Measurements from ENCODE around the gene PLPP1.

Gene PLPP1

GRCh38 chr5:55416306-55416705, 118.5 kb downstream of the PLPP1 start:
- in situ Hi-C loops (cut with MboI; ENCODE audit: low sequenced_read_pairs), result no loop called here
- peaks cover 34% of the 10 kb centered on the region for H3K36me3 ChIP-seq (replicated peaks)

GRCh38 chr5:55415071-55415470, 119.7 kb downstream of the PLPP1 start:
- Histone ChIP-seq H3K27me3 (ENCODE audit: low read depth) (no peaks in the 10 kb centered on the region), H3K4me3 (no peak overlapping the region), H3K36me3 (replicated peaks) (peaks cover 31% of the 10 kb centered on the region), H3K9me3 (no peaks in the 10 kb centered on the region), H3K4me1 (peaks cover 9% of the 10 kb centered on the region)
- DNase-seq (ENCODE audit: low spot score in 2 of 2), result no peak
- in situ Hi-C loops (cut with MboI; ENCODE audit: low sequenced_read_pairs), result no loop called here

More at GRCh38 chr5:55416306-55416705, 118.5 kb downstream of the PLPP1 start:
- no peaks in the 10 kb centered on the region for H3K27me3 ChIP-seq (ENCODE audit: low read depth)
- no peak for DNase-seq (ENCODE audit: low spot score in 2 of 2)
- no peak overlapping the region for H3K4me3 ChIP-seq
- no peaks in the 10 kb centered on the region for H3K9me3 ChIP-seq
- H3K4me1 ChIP-seq, result peaks cover 9% of the 10 kb centered on the region

- Histone ChIP-seq H3K36me3 (replicated peaks) (peaks cover 23% of the 10 kb centered on the region), H3K4me3 (no peak overlapping the region), H3K4me1 (peaks cover 5% of the 10 kb centered on the region), H3K9me3 (no peaks in the 10 kb centered on the region), H3K27me3 (ENCODE audit: low read depth) (no peaks in the 10 kb centered on the region)
- in situ Hi-C loops (cut with MboI; ENCODE audit: low sequenced_read_pairs), result no loop called here
- no peak for DNase-seq (ENCODE audit: low spot score in 2 of 2)
Measured at GRCh38 chr5:55413644-55414043, 121.1 kb downstream of the PLPP1 start.

- Histone ChIP-seq H3K36me3 (replicated peaks) (peaks cover 21% of the 10 kb centered on the region), H3K4me3 (no peak overlapping the region), H3K9me3 (no peaks in the 10 kb centered on the region), H3K27me3 (ENCODE audit: low read depth) (no peaks in the 10 kb centered on the region), H3K4me1 (peaks cover 5% of the 10 kb centered on the region)
- in situ Hi-C loops (cut with MboI; ENCODE audit: low sequenced_read_pairs), result no loop called here
- no peak for DNase-seq (ENCODE audit: low spot score in 2 of 2)
Measured at GRCh38 chr5:55411876-55412275, 122.9 kb downstream of the PLPP1 start.

- Histone ChIP-seq H3K36me3 (replicated peaks) (peaks cover 30% of the 10 kb centered on the region), H3K4me3 (no peak overlapping the region), H3K27me3 (ENCODE audit: low read depth) (no peaks in the 10 kb centered on the region), H3K9me3 (no peaks in the 10 kb centered on the region), H3K4me1 (peaks cover 5% of the 10 kb centered on the region)
- in situ Hi-C loops (cut with MboI; ENCODE audit: low sequenced_read_pairs), result no loop called here
- no peak for DNase-seq (ENCODE audit: low spot score in 2 of 2)
Measured at GRCh38 chr5:55410845-55411244, 123.9 kb downstream of the PLPP1 start.

GRCh38 chr5:55409775-55410174, 125.0 kb downstream of the PLPP1 start:
- Histone ChIP-seq H3K27me3 (ENCODE audit: low read depth) (no peaks in the 10 kb centered on the region), H3K4me1 (no peaks in the 10 kb centered on the region), H3K9me3 (no peaks in the 10 kb centered on the region), H3K36me3 (replicated peaks) (peaks cover 34% of the 10 kb centered on the region), H3K4me3 (no peak overlapping the region)
- in situ Hi-C loops (cut with MboI; ENCODE audit: low sequenced_read_pairs), result no loop called here
- DNase-seq (ENCODE audit: low spot score in 2 of 2), result no peak

- no peak for DNase-seq (ENCODE audit: low spot score in 2 of 2)
- H3K4me1 ChIP-seq, result no peaks in the 10 kb centered on the region
- H3K9me3 ChIP-seq, result no peaks in the 10 kb centered on the region
- H3K4me3 ChIP-seq, result no peak overlapping the region
- in situ Hi-C loops (cut with MboI; ENCODE audit: low sequenced_read_pairs), result no loop called here
- no peaks in the 10 kb centered on the region for H3K27me3 ChIP-seq (ENCODE audit: low read depth)
- H3K36me3 ChIP-seq (replicated peaks), result peaks cover 30% of the 10 kb centered on the region
Measured at GRCh38 chr5:55407984-55408383, 126.8 kb downstream of the PLPP1 start.

GRCh38 chr5:55407059-55407684, 127.6 kb downstream of the PLPP1 start:
- no peaks in the 10 kb centered on the region for H3K4me1 ChIP-seq
- no peak overlapping the region for H3K4me3 ChIP-seq
- DNase-seq (ENCODE audit: low spot score in 2 of 2), result peak; percentile 39 to 43
- in situ Hi-C loops (cut with MboI; ENCODE audit: low sequenced_read_pairs), result no loop called here
- peaks cover 31% of the 10 kb centered on the region for H3K36me3 ChIP-seq (replicated peaks)
- H3K27me3 ChIP-seq (ENCODE audit: low read depth), result no peaks in the 10 kb centered on the region
- H3K9me3 ChIP-seq, result no peaks in the 10 kb centered on the region

GRCh38 chr5:55406292-55406691, 128.5 kb downstream of the PLPP1 start:
- in situ Hi-C loops (cut with MboI; ENCODE audit: low sequenced_read_pairs), result no loop called here
- H3K27me3 ChIP-seq (ENCODE audit: low read depth), result no peaks in the 10 kb centered on the region
- H3K9me3 ChIP-seq, result no peaks in the 10 kb centered on the region
- no peak for DNase-seq (ENCODE audit: low spot score in 2 of 2)
- H3K4me3 ChIP-seq, result no peak overlapping the region
- no peaks in the 10 kb centered on the region for H3K4me1 ChIP-seq
- peaks cover 34% of the 10 kb centered on the region for H3K36me3 ChIP-seq (replicated peaks)

- H3K9me3 ChIP-seq, result no peaks in the 10 kb centered on the region
- no peak overlapping the region for H3K4me3 ChIP-seq
- H3K36me3 ChIP-seq (replicated peaks), result peaks cover 50% of the 10 kb centered on the region
- H3K4me1 ChIP-seq, result no peaks in the 10 kb centered on the region
- H3K27me3 ChIP-seq (ENCODE audit: low read depth), result no peaks in the 10 kb centered on the region
- in situ Hi-C loops (cut with MboI; ENCODE audit: low sequenced_read_pairs), result no loop called here
- DNase-seq (ENCODE audit: low spot score in 2 of 2), result no peak
Measured at GRCh38 chr5:55402199-55402598, 132.6 kb downstream of the PLPP1 start.

- H3K9me3 ChIP-seq, result no peaks in the 10 kb centered on the region
- no peak for DNase-seq (ENCODE audit: low spot score in 2 of 2)
- H3K4me1 ChIP-seq, result no peaks in the 10 kb centered on the region
- H3K36me3 ChIP-seq (replicated peaks), result peaks cover 40% of the 10 kb centered on the region
- in situ Hi-C loops (cut with MboI; ENCODE audit: low sequenced_read_pairs), result no loop called here
- H3K4me3 ChIP-seq, result no peak overlapping the region
- H3K27me3 ChIP-seq (ENCODE audit: low read depth), result no peaks in the 10 kb centered on the region
Measured at GRCh38 chr5:55393501-55394175, 141.1 kb downstream of the PLPP1 start.

- DNase-seq (ENCODE audit: low spot score in 2 of 2), result no peak
- in situ Hi-C loops (cut with MboI; ENCODE audit: low sequenced_read_pairs), result no loop called here
- Histone ChIP-seq H3K27me3 (ENCODE audit: low read depth) (no peaks in the 10 kb centered on the region), H3K4me1 (no peaks in the 10 kb centered on the region), H3K36me3 (replicated peaks) (peaks cover 41% of the 10 kb centered on the region), H3K9me3 (no peaks in the 10 kb centered on the region), H3K4me3 (no peak overlapping the region)
Measured at GRCh38 chr5:55392669-55393068, 142.1 kb downstream of the PLPP1 start.

- in situ Hi-C loops (cut with MboI; ENCODE audit: low sequenced_read_pairs), result no loop called here
- H3K4me3 ChIP-seq, result no peak overlapping the region
- no peaks in the 10 kb centered on the region for H3K27me3 ChIP-seq (ENCODE audit: low read depth)
- no peaks in the 10 kb centered on the region for H3K4me1 ChIP-seq
- no peaks in the 10 kb centered on the region for H3K9me3 ChIP-seq
- DNase-seq (ENCODE audit: low spot score in 2 of 2), result no peak
- H3K36me3 ChIP-seq (replicated peaks), result peaks cover 34% of the 10 kb centered on the region
Measured at GRCh38 chr5:55391707-55392106, 143.1 kb downstream of the PLPP1 start.

GRCh38 chr5:55387865-55388264, 146.9 kb downstream of the PLPP1 start:
- no peaks in the 10 kb centered on the region for H3K27me3 ChIP-seq (ENCODE audit: low read depth)
- H3K36me3 ChIP-seq (replicated peaks), result peaks cover 41% of the 10 kb centered on the region
- DNase-seq (ENCODE audit: low spot score in 2 of 2), result no peak
- no peaks in the 10 kb centered on the region for H3K9me3 ChIP-seq
- in situ Hi-C loops (cut with MboI; ENCODE audit: low sequenced_read_pairs), result no loop called here
- H3K4me3 ChIP-seq, result no peak overlapping the region
- no peaks in the 10 kb centered on the region for H3K4me1 ChIP-seq
